Neural progenitor cell (in vitro differentiated cells): ENCODE measurements around the gene VPS26C.

Source experiments
- EZH2 ChIP-seq: fragments of 200-600 bp; sonication (generic); IDR thresholded peaks from 2 replicates; pipeline ENCODE4 v1.6.1; 2017; ENCODE audit warnings: antibody characterized with exemption, mild to moderate bottlenecking, moderate library complexity
- EZH2phosphoT487 ChIP-seq: fragments of 200-600 bp; sonication (generic); IDR thresholded peaks from 2 replicates; pipeline ENCODE4 v1.6.1; 2017; ENCODE audit warnings: antibody characterized with exemption

DNA sequence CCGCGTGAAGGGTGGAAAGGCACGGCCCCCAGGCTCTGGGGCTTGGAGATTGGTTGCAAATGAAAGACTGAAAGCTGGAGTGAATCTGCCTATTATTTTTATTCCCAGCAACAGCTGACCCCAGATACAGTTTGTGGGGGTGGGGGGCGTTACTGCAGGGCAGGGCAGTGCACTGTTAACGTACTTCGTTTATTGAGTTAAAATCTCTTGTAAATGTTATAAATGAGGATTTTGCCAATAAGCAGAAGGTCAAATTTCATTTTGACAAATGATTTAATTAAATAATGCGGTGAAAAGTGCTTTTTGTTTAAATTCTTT lies 1.0 kb upstream of the VPS26C start:
- TF ChIP-seq EZH2phosphoT487 (no peak), EZH2 (peak; percentile 37)
